HepG2 (cell line): ENCODE measurements around the gene EIF5. TPM values are rescaled to one million over a fixed set of nuclear protein-coding genes. Genes with fewer than 3 reads are reported as not detected.

Source experiments
- AGO2 ChIP-seq: fragments of 200-400 bp; formaldehyde crosslinking; optimal IDR thresholded peaks from 2 replicates; pipeline ENCODE3; 2017; ENCODE audit warnings: mild to moderate bottlenecking, low read depth, low read length, moderate library complexity
- AHR ChIP-seq: IDR thresholded peaks from 2 replicates; pipeline ENCODE4 v1.6.1; 2018; ENCODE audit warnings: missing genetic modification reagents, missing compliant biosample characterization
- AKNA ChIP-seq: sonication (generic); formaldehyde crosslinking; IDR thresholded peaks from 2 replicates; pipeline ENCODE4 v1.4.0; 2020; ENCODE audit warnings: missing genetic modification reagents, borderline replicate concordance
- ATF6 ChIP-seq: sonication (generic); formaldehyde crosslinking; conservative IDR thresholded peaks from 2 replicates; pipeline ENCODE4 v1.4.0; 2020; ENCODE audit warnings: missing genetic modification reagents
- CBX5 ChIP-seq: sonication (generic); formaldehyde crosslinking; IDR thresholded peaks from 2 replicates; pipeline ENCODE4 v1.4.0; 2020; ENCODE audit warnings: missing genetic modification reagents, borderline replicate concordance
- KDM3A ChIP-seq: IDR thresholded peaks from 2 replicates; pipeline ENCODE4 v1.6.1; 2018; ENCODE audit warnings: low read depth, missing compliant biosample characterization
- MED8 ChIP-seq: sonication (generic); formaldehyde crosslinking; IDR thresholded peaks from 2 replicates; pipeline ENCODE4 v1.8.1; 2023; ENCODE audit warnings: mild to moderate bottlenecking, missing genetic modification reagents; ENCODE audit not compliant: insufficient replicate concordance
- MIXL1 ChIP-seq: IDR thresholded peaks from 2 replicates; pipeline ENCODE4 v1.6.1; 2016
- MLLT10 ChIP-seq: sonication (generic); formaldehyde crosslinking; IDR thresholded peaks from 2 replicates; pipeline ENCODE4 v1.4.0; 2020; ENCODE audit warnings: missing genetic modification reagents
- NCOA2 ChIP-seq: sonication (generic); formaldehyde crosslinking; IDR thresholded peaks from 2 replicates; pipeline ENCODE4 v1.8.0; 2022; ENCODE audit warnings: inconsistent platforms
- NFE2L2 ChIP-seq: fragments of 150-350 bp; IDR thresholded peaks from 2 replicates; pipeline ENCODE4 v1.6.1; 2014; ENCODE audit warnings: low read length
- NR1H2 ChIP-seq: sonication (generic); formaldehyde crosslinking; IDR thresholded peaks from 2 replicates; pipeline ENCODE4 v1.8.1; 2022; ENCODE audit warnings: low read depth, missing genetic modification reagents, borderline replicate concordance
- PHF5A ChIP-seq: IDR thresholded peaks from one replicate; pipeline ENCODE4 v1.6.1; 2018; ENCODE audit warnings: low read depth, missing genetic modification reagents; ENCODE audit not compliant: unreplicated experiment
- SPEN ChIP-seq: sonication (generic); formaldehyde crosslinking; IDR thresholded peaks from 2 replicates; pipeline ENCODE4 v1.5.1; 2020; ENCODE audit warnings: low read depth, mild to moderate bottlenecking, missing genetic modification reagents
- TCF12 ChIP-seq, 2 experiments: fragments of 450-650 bp in 1 of 2; sonication (generic) in 1 of 2; formaldehyde crosslinking in 1 of 2; IDR thresholded peaks; 2 replicates each; pipeline versions ENCODE4 v1.6.1 to v1.8.0; 2017 to 2022; ENCODE audit warnings: antibody characterized with exemption in 1 of 2, mild to moderate bottlenecking in 1 of 2, missing genetic modification reagents in 1 of 2, moderate library complexity in 1 of 2
- TIGD3 ChIP-seq: sonication (generic); formaldehyde crosslinking; IDR thresholded peaks from 2 replicates; pipeline ENCODE4 v1.5.1; 2020; ENCODE audit warnings: mild to moderate bottlenecking, missing genetic modification reagents, borderline replicate concordance
- TSC22D2 ChIP-seq: sonication (generic); formaldehyde crosslinking; IDR thresholded peaks from 2 replicates; pipeline ENCODE4 v1.5.1; 2020; ENCODE audit warnings: missing genetic modification reagents, mild to moderate bottlenecking, borderline replicate concordance
- ZNF432 ChIP-seq: sonication (generic); formaldehyde crosslinking; IDR thresholded peaks from 2 replicates; pipeline ENCODE4 v1.5.0; 2020; ENCODE audit warnings: missing genetic modification reagents, mild to moderate bottlenecking, borderline replicate concordance
- ZNF501 ChIP-seq: sonication (generic); formaldehyde crosslinking; IDR thresholded peaks from 2 replicates; pipeline ENCODE4 v1.5.1; 2020; ENCODE audit warnings: mild to moderate bottlenecking, moderate library complexity, missing genetic modification reagents
- ZNF547 ChIP-seq: sonication (generic); formaldehyde crosslinking; IDR thresholded peaks from 2 replicates; pipeline ENCODE4 v1.5.1; 2020; ENCODE audit warnings: mild to moderate bottlenecking, missing genetic modification reagents
- ZNF678 ChIP-seq: sonication (generic); formaldehyde crosslinking; IDR thresholded peaks from 2 replicates; pipeline ENCODE4 v1.4.0; 2020; ENCODE audit warnings: mild to moderate bottlenecking, missing genetic modification reagents
- polyA plus RNA-seq, 8 experiments: library from polyadenylated mRNA; depleted of rRNA in 3 of 8; stranded (reverse) in 7 of 8; unstranded in 1 of 8; fragments of >200 nt; fragmentation: Illumina TruSeq in 4 of 8; extraction: Trizol in 4 of 8; gene quantifications; 2 replicates each; pipeline versions ENCODE4 v1.2.1 to v1.2.3, GENCODE V29; 2011 to 2016; ENCODE audit warnings: low read depth in 4 of 8, missing spikeins in 1 of 8, mixed read lengths in 1 of 8; ENCODE audit not compliant: insufficient read depth in 1 of 8
- total RNA-seq, 5 experiments: library from RNA; depleted of rRNA; stranded (reverse); fragments of >200 nt; fragmentation: Illumina TruSeq; extraction: Trizol; gene quantifications; 2 replicates each; pipeline ENCODE4 v1.2.3, GENCODE V29; 2016; ENCODE audit warnings: low read depth in 1 of 5

Gene EIF5
- total and polyA plus RNA-seq, 2 of the 13 experiments (the other 11 are each of a cell fraction or from before 2014, with no cell fraction given), result 189 to 281 TPM

- TF ChIP-seq MLLT10 (no peak), TCF12 (IDR thresholded peaks at IDR 0.05) (no peak), TCF12 (CRISPR knock-in tag; IDR thresholded peaks at IDR 0.05) (no peak), AGO2 (peak; percentile 91), ZNF501 (CRISPR knock-in tag) (no peak), TSC22D2 (CRISPR knock-in tag) (no peak), ZNF547 (CRISPR knock-in tag) (no peak), TIGD3 (no peak), NCOA2 (CRISPR knock-in tag) (no peak), AHR (CRISPR knock-in tag) (no peak), MIXL1 (CRISPR knock-in tag) (no peak), AKNA (CRISPR knock-in tag) (no peak), ATF6 (CRISPR knock-in tag) (no peak), KDM3A (CRISPR knock-in tag) (no peak), ZNF678 (CRISPR knock-in tag) (no peak), CBX5 (CRISPR knock-in tag) (no peak), NFE2L2 (no peak), ZNF432 (no peak), SPEN (CRISPR knock-in tag) (no peak), MED8 (no peak), NR1H2 (no peak), PHF5A (no peak)
Observed at GRCh38 chr14:103334644-103335622, 896 bp downstream of the EIF5 start (continued).
